ENCODE results near the gene CEP63. TPM values are rescaled to one million over a fixed set of nuclear protein-coding genes. Genes with fewer than 3 reads are reported as not detected.

CEP63 gene
- total RNA-seq, 2 donors from 2014 or later: 19.2 to 30.0 TPM

DNA sequence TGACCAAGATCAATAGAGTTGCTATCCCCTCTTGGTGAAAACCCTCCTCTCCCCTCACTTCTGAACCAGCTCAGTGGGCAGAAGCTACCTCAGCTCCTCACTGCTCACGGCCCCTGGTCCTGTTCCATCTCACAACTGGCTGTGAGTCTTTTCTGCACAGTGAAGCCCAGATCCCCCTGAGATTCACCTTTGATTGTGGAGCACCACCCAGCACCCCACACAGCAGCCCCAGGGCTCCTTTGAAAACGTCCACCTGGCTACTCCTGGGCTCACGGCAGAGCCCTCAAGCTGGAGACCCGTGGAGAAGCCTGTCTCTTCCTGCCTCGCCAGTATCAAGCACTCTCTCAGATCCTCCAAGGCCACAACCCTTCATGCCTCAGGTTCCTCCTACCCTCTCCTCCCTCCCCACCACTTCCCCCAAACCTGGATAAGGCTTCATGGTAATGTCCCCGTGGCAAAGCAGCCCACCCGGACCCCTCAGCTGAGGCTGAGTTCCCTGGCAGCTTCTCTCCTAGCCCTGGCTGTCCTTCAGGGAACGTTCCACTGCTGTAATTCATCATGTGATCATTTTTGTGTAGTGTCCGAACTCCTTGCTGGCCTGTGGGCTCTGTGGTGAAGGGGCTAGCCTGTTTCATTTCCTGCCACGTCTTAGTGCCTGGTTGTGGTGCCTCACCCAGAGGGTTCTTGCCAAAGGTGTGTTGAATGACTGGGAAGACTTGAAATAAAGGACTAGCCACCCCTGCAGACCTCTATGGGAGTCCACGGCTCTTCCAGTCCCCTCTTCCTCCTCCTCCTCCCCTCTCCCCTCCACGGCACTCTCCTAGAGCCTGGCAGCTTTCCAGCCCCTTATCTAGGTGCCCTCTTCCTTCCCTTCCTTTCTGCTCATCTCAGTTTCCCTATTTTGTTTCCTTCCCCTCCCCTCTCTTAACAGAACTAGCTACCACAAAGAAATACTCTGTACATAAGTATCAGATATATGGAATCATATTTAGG, 120.5 kb downstream of the CEP63 start:
- H3K9me3 ChIP-seq: no peaks in the 10 kb centered on the region
- no peak overlapping the region for H3K4me3 ChIP-seq
- H3K4me1 ChIP-seq: no peaks in the 10 kb centered on the region
- no peaks in the 10 kb centered on the region for H3K27me3 ChIP-seq
- no peak overlapping the region for H3K27ac ChIP-seq
- H3K36me3 ChIP-seq (replicated peaks in 1 of 2; ENCODE audit: insufficient read depth in 1 of 2, low read depth in 2 of 2): no peaks in the 10 kb centered on the region
- TF ChIP-seq POLR2A (IDR thresholded peaks at IDR 0.05): no peak
- TF ChIP-seq, protein P1, sequence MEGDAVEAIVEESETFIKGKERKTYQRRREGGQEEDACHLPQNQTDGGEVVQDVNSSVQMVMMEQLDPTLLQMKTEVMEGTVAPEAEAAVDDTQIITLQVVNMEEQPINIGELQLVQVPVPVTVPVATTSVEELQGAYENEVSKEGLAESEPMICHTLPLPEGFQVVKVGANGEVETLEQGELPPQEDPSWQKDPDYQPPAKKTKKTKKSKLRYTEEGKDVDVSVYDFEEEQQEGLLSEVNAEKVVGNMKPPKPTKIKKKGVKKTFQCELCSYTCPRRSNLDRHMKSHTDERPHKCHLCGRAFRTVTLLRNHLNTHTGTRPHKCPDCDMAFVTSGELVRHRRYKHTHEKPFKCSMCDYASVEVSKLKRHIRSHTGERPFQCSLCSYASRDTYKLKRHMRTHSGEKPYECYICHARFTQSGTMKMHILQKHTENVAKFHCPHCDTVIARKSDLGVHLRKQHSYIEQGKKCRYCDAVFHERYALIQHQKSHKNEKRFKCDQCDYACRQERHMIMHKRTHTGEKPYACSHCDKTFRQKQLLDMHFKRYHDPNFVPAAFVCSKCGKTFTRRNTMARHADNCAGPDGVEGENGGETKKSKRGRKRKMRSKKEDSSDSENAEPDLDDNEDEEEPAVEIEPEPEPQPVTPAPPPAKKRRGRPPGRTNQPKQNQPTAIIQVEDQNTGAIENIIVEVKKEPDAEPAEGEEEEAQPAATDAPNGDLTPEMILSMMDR (IDR thresholded peaks at IDR 0.05): no peak
- intact Hi-C loops (cut with DNase I): loop anchor here (10.0 kb wide), 1 partner anchor 1288 kb away; no protein-coding TSS in a partner anchor
- WGBS, 2 donors: 33 to 36% methylated on average over 11 to 12 of the region's 12 CpGs
- DNase-seq: no peak
- ATAC-seq: no peak

DNA sequence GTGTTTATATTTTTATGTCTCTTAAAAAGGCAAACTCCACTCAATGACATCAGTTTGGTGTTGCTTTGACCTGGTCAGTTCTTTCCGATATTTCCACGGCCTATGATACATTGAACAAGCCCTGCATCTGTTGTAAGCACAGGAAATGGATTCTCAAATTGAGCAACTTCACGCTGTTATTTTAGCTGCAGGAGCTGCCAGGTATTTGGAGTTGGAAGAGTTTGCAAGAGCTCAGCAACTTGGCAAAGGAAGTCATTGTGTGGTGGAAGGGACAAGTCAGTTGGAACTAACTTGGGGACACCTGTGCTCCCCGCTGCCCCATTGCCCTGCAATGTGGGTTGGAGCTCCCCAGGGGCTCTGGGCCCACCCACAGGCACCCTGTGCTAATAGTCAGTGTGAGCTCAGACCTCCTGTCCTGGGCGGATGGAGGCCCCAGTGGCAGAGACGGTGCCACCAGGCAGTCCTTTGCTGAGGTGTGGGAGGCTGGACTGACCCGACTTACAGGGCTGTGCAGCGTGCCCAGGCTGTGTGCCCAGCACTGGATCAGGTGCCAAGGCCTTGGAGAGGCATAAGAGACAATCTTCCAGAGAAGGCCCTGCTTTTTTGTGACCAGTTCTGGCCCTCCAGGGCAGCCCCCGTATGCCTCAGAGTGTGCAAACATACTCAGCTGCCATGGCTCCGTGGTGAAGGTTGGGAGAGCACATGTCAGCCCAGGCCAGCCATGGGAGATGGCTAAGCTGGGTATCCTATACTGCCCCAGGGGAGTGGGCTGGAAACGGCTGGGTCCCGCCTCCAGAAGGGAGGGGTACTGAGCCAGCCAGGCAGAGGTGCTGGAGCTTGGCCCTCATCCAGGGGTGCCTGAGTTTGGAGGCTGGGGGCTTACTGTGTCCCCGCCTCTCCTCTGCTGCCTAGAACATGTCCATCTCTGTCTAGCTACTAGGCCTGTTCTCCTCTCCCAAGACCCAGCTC, 121.5 kb downstream of the CEP63 start:
- DNase-seq: no peak
- intact Hi-C loops (cut with DNase I): loop anchor here (10.0 kb wide), 1 partner anchor 1287 kb away; no protein-coding TSS in a partner anchor
- WGBS, 2 donors: 69 to 70% methylated on average over 4 to 13 of the region's 13 CpGs

DNA sequence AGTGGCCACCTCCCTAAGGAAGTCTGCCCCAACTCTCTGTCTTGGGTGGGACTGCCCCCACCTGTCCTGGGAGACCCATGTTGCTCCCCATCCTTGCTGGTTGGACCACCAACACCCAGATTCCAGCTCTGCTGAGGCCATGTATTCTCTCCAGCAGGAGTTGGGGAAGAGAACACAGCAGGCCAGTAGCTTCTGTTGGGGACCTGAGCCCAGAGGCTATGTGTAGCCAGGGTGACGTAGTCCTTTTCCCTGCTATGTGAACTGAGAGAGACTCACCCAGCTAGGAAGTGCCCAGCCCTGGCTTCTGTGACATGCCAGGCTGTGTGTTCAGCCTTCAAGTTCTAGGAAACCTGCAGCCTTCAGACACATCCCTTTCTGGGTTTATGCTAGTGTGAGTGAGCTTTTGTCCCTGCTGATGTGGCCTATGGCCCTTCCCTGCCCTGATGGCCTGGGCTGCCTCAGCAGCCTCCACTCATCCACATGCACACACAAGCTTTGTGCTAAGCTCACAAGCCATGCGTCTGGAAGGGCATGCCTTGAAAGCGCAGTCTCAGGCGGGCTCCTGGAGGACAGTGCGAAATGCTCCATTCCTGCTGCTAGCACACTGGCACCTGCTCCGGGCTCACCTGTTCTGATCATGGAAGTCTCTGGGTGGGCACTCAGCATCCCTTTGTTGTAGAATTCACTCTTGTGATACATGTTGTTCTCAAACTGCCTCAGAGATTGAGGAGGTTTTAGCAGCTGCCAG, 122.3 kb downstream of the CEP63 start:
- intact Hi-C loops (cut with DNase I): loop anchor here (10.0 kb wide), 1 partner anchor 1287 kb away; no protein-coding TSS in a partner anchor
- no peak for TF ChIP-seq POLR2A (IDR thresholded peaks at IDR 0.05)
- TF ChIP-seq, protein P1 (IDR thresholded peaks at IDR 0.05): no peak

More for the DNA sequence above, 121.5 kb downstream of the CEP63 start:
- no peaks in the 10 kb centered on the region for H3K27me3 ChIP-seq
- H3K27ac ChIP-seq: no peak overlapping the region
- no peaks in the 10 kb centered on the region for H3K36me3 ChIP-seq (replicated peaks in 1 of 2; ENCODE audit: insufficient read depth in 1 of 2, low read depth in 2 of 2)
- no peaks in the 10 kb centered on the region for H3K4me1 ChIP-seq
- H3K4me3 ChIP-seq: no peak overlapping the region
- ATAC-seq: no peak
- H3K9me3 ChIP-seq: no peaks in the 10 kb centered on the region
- TF ChIP-seq POLR2A (IDR thresholded peaks at IDR 0.05): no peak
- TF ChIP-seq, protein P1 (IDR thresholded peaks at IDR 0.05): no peak

GRCh38 chr3:134608771-134609435, 123.0 kb downstream of the CEP63 start:
- no peaks in the 10 kb centered on the region for H3K9me3 ChIP-seq
- intact Hi-C loops (cut with DNase I): loop anchor here (10.0 kb wide), 1 partner anchor 1286 kb away; no protein-coding TSS in a partner anchor
- H3K27me3 ChIP-seq: no peaks in the 10 kb centered on the region
- no peak overlapping the region for H3K27ac ChIP-seq
- H3K4me1 ChIP-seq: no peaks in the 10 kb centered on the region
- 83 to 85% methylated on average over 9 to 10 of the region's 10 CpGs for WGBS, 2 donors
- TF ChIP-seq POLR2A (IDR thresholded peaks at IDR 0.05): no peak
- TF ChIP-seq, protein P1 (IDR thresholded peaks at IDR 0.05): no peak
- H3K36me3 ChIP-seq (replicated peaks in 1 of 2; ENCODE audit: insufficient read depth in 1 of 2, low read depth in 2 of 2): no peaks in the 10 kb centered on the region
- H3K4me3 ChIP-seq: no peak overlapping the region
- no peak for DNase-seq
- ATAC-seq: no peak

More for the DNA sequence above, 122.3 kb downstream of the CEP63 start:
- no peak for DNase-seq
- 91 to 93% methylated on average over 2 to 6 of the region's 6 CpGs for WGBS, 2 donors
- Histone ChIP-seq H3K27me3 (no peaks in the 10 kb centered on the region), H3K4me3 (no peak overlapping the region), H3K9me3 (no peaks in the 10 kb centered on the region), H3K36me3 (replicated peaks in 1 of 2; ENCODE audit: insufficient read depth in 1 of 2, low read depth in 2 of 2) (no peaks in the 10 kb centered on the region), H3K4me1 (no peaks in the 10 kb centered on the region), H3K27ac (no peak overlapping the region)
- no peak for ATAC-seq

Data from body of pancreas (tissue), 4 donors.